NCI-H82 treated with DMSO at 0.1 percent for 48 hours (cell line): ENCODE measurements around the gene SORCS1.

Source experiments
- DNase-seq: peaks from one replicate; lab custom pipeline; 2025; ENCODE audit not compliant: unreplicated experiment; lab: John Stamatoyannopoulos, UW

The SORCS1 gene

GRCh38 chr10:106557951-106558733 is 606.4 kb downstream of the SORCS1 start:
- no peak for DNase-seq

GRCh38 chr10:106557053-106557452 is 607.5 kb downstream of the SORCS1 start:
- DNase-seq: no peak

- no peak for DNase-seq
Observed at GRCh38 chr10:106555599-106555998, 608.9 kb downstream of the SORCS1 start.

- no peak for DNase-seq
Observed at GRCh38 chr10:106551501-106552062, 612.9 kb downstream of the SORCS1 start.

GRCh38 chr10:106548832-106549231 is 615.7 kb downstream of the SORCS1 start:
- no peak for DNase-seq

- DNase-seq: no peak
Observed at GRCh38 chr10:106547047-106547635, 617.4 kb downstream of the SORCS1 start.

GRCh38 chr10:106542461-106542860 is 622.0 kb downstream of the SORCS1 start:
- DNase-seq: no peak

GRCh38 chr10:106540645-106541044 is 623.9 kb downstream of the SORCS1 start:
- no peak for DNase-seq

- DNase-seq: no peak
Observed at GRCh38 chr10:106537866-106538265, 626.6 kb downstream of the SORCS1 start.

- DNase-seq: no peak
Observed at GRCh38 chr10:106535304-106535953, 629.1 kb downstream of the SORCS1 start.

- DNase-seq: no peak
Observed at GRCh38 chr10:106534441-106534840, 630.1 kb downstream of the SORCS1 start.

GRCh38 chr10:106528702-106529101 is 635.8 kb downstream of the SORCS1 start:
- no peak for DNase-seq

GRCh38 chr10:106525835-106526234 is 638.7 kb downstream of the SORCS1 start:
- no peak for DNase-seq
